NT2/D1 (cell line): Measurements from ENCODE around the gene MANSC4.

ENCODE experiments used
- DNase-seq: peaks from one replicate; pipeline ENCODE4 v3.0.0-alpha.2; 2011; ENCODE audit warnings: low read depth, low spot score
- H3K27me3 ChIP-seq: 2 replicates; pipeline ENCODE4 v1.6.0; 2011; ENCODE audit warnings: mild to moderate bottlenecking; ENCODE audit not compliant: insufficient read length, insufficient read depth
- H3K36me3 ChIP-seq: 2 replicates; pipeline ENCODE4 v1.6.1; 2011; ENCODE audit warnings: mild to moderate bottlenecking, low read length, mixed read lengths; ENCODE audit not compliant: insufficient read depth, insufficient read length
- H3K4me1 ChIP-seq: 2 replicates; pipeline ENCODE4 v1.5.1; 2011; ENCODE audit not compliant: insufficient read depth, insufficient read length
- H3K4me3 ChIP-seq: 2 replicates; pipeline ENCODE4 v1.5.1; 2011; ENCODE audit warnings: low read depth; ENCODE audit not compliant: insufficient read length
- H3K9ac ChIP-seq: 2 replicates; pipeline ENCODE4 v1.6.0; 2011; ENCODE audit warnings: low read depth; ENCODE audit not compliant: insufficient read length
- H3K9me3 ChIP-seq: 2 replicates; pipeline ENCODE4 v1.5.1; 2011; ENCODE audit warnings: mild to moderate bottlenecking, low read length; ENCODE audit not compliant: insufficient read depth
- SUZ12 ChIP-seq: IDR thresholded peaks from 2 replicates; pipeline ENCODE4 v1.6.1; 2011; ENCODE audit not compliant: insufficient read length, insufficient read depth; ENCODE audit errors: extremely low read depth
- YY1 ChIP-seq: IDR thresholded peaks from 2 replicates; pipeline ENCODE4 v1.6.1; 2011; ENCODE audit not compliant: insufficient read length, insufficient read depth
- ZNF274 ChIP-seq: IDR thresholded peaks from 2 replicates; pipeline ENCODE4 v1.6.1; 2011; ENCODE audit warnings: mild to moderate bottlenecking, low read depth, low read length

MANSC4 gene

GRCh38 chr12:27779920-27780611 lies at the start of gene MANSC4, which contains the start of gene KLHL42:
Gene MANSC4 (minus strand): TSS chr12:27780236. CDS start chr12:27771276, 8,960 bp downstream.
Gene KLHL42 (plus strand): TSS chr12:27780233. CDS start chr12:27780331, 98 bp downstream.
- Histone ChIP-seq H3K9me3 (no peaks in the 10 kb centered on the region), H3K27me3 (no peaks in the 10 kb centered on the region), H3K4me3 (peak within 1 kb of the TSS; percentile 88), H3K9ac (peak within 1 kb of the TSS; percentile 96), H3K36me3 (peaks cover 32% of the 10 kb centered on the region), H3K4me1 (peaks cover 7% of the 10 kb centered on the region)
- DNase-seq: peak; percentile 87
- TF ChIP-seq SUZ12: no peak
- peak; percentile 18 for TF ChIP-seq YY1

GRCh38 chr12:27828196-27828595 lies 48.2 kb upstream of the MANSC4 start:
- no peaks in the 10 kb centered on the region for H3K4me1 ChIP-seq
- no peaks in the 10 kb centered on the region for H3K27me3 ChIP-seq
- TF ChIP-seq SUZ12 (no peak), ZNF274 (no peak), YY1 (no peak)
- H3K9me3 ChIP-seq: no peaks in the 10 kb centered on the region
- no peak overlapping the region for H3K4me3 ChIP-seq
- DNase-seq: no peak
- no peaks in the 10 kb centered on the region for H3K36me3 ChIP-seq
- no peak overlapping the region for H3K9ac ChIP-seq

DNA sequence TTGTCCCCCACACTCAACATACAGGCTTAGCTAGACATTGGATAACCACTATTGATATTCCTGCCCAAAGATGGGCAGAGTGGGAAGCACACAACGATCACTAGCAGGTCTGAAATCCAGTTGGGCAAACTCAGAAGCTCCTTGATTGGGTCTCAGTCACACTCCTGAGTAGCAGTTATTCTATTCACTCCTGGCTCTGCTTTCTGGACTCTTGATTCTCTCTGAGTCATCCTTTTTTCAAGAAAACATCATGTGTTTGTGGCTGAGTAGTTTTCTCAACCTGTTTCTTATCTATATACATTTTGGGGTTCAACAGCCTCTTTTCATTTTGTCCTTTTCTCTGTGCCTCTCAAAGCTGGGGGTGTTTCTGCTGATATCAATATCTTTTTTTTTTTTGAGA lies 46.0 kb upstream of the MANSC4 start:
- no peaks in the 10 kb centered on the region for H3K27me3 ChIP-seq
- H3K4me3 ChIP-seq: no peak overlapping the region
- H3K36me3 ChIP-seq: no peaks in the 10 kb centered on the region
- DNase-seq: no peak
- no peaks in the 10 kb centered on the region for H3K4me1 ChIP-seq
- TF ChIP-seq SUZ12 (no peak), YY1 (no peak), ZNF274 (no peak)
- H3K9me3 ChIP-seq: no peaks in the 10 kb centered on the region
- H3K9ac ChIP-seq: no peak overlapping the region

GRCh38 chr12:27824126-27824842 lies 44.2 kb upstream of the MANSC4 start:
- no peak overlapping the region for H3K9ac ChIP-seq

DNA sequence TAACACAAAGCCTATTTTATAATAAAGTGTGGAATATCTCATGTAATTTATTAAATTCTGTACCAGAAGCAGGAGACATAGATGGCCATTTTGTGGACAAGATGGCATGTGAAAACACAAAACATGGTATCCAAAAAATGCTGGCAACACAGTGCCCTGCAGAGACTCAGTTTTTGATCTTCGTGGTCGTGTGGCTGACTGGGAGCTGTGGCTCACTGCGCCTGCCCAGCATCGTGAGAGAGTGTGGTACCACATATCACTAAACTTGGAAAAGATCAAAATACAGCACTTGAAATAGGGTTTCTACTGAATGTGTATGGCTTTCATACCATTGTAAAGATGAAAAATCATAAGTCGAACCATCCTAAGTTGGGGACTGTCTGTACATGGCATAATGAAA lies 43.0 kb upstream of the MANSC4 start:
- no peak for DNase-seq

More at GRCh38 chr12:27824126-27824842, 44.2 kb upstream of the MANSC4 start:
- Histone ChIP-seq H3K36me3 (no peaks in the 10 kb centered on the region), H3K4me3 (no peak overlapping the region), H3K9me3 (peaks cover 7% of the 10 kb centered on the region), H3K27me3 (no peaks in the 10 kb centered on the region), H3K4me1 (no peaks in the 10 kb centered on the region)
- DNase-seq: no peak
- no peak for TF ChIP-seq YY1
- TF ChIP-seq ZNF274: no peak
- TF ChIP-seq SUZ12: no peak

GRCh38 chr12:27822076-27822712 lies 42.2 kb upstream of the MANSC4 start:
- Histone ChIP-seq H3K36me3 (no peaks in the 10 kb centered on the region), H3K4me1 (no peaks in the 10 kb centered on the region), H3K4me3 (no peak overlapping the region), H3K27me3 (no peaks in the 10 kb centered on the region), H3K9me3 (peaks cover 13% of the 10 kb centered on the region), H3K9ac (no peak overlapping the region)
- no peak for DNase-seq
- TF ChIP-seq ZNF274: no peak
- no peak for TF ChIP-seq SUZ12
- no peak for TF ChIP-seq YY1

More for the DNA sequence above, 43.0 kb upstream of the MANSC4 start:
- H3K36me3 ChIP-seq: no peaks in the 10 kb centered on the region
- H3K4me3 ChIP-seq: no peak overlapping the region
- peaks cover 13% of the 10 kb centered on the region for H3K9me3 ChIP-seq
- H3K27me3 ChIP-seq: no peaks in the 10 kb centered on the region
- H3K9ac ChIP-seq: no peak overlapping the region
- no peak for TF ChIP-seq SUZ12
- TF ChIP-seq YY1: no peak
- TF ChIP-seq ZNF274: no peak
- H3K4me1 ChIP-seq: no peaks in the 10 kb centered on the region

GRCh38 chr12:27821259-27821973 lies 41.4 kb upstream of the MANSC4 start:
- Histone ChIP-seq H3K9ac (no peak overlapping the region), H3K4me3 (no peak overlapping the region), H3K9me3 (peaks cover 13% of the 10 kb centered on the region), H3K4me1 (no peaks in the 10 kb centered on the region), H3K36me3 (no peaks in the 10 kb centered on the region), H3K27me3 (no peaks in the 10 kb centered on the region)
- TF ChIP-seq YY1: no peak
- TF ChIP-seq SUZ12: no peak
- TF ChIP-seq ZNF274: no peak
- peak; percentile 95 for DNase-seq
